Adrenal gland (tissue), 12 donors: ENCODE measurements around the gene FSD2. TPM values are rescaled to one million over a fixed set of nuclear protein-coding genes. Genes with fewer than 3 reads are reported as not detected.
"Not testable (repeated sequence)": the region's sequence is repeated elsewhere in the genome, so short reads cannot be mapped to it uniquely, and the experiment has no call there.

ENCODE experiments used
- DNase-seq, 7 donors: peaks; one replicate each; pipeline ENCODE4 v3.0.0-alpha.2; 2019 to 2020
- H3K27ac ChIP-seq, 5 donors: fragments of 200-600 bp; sonication (generic) in 4 of 5; 1 replicate in 3 of 5; 2 replicates in 2 of 5; pipeline versions ENCODE4 v1.5.1 to v1.8.0; 2016 to 2020; ENCODE audit warnings: mild to moderate bottlenecking in 1 of 5
- H3K27me3 ChIP-seq: fragments of 200-600 bp; 2 replicates; pipeline ENCODE4 v1.8.0; 2021
- H3K36me3 ChIP-seq, 2 donors: fragments of 200-600 bp; replicated peaks in 1 of 2; 1 replicate in 1 of 2; 2 replicates in 1 of 2; pipeline versions ENCODE4 v1.5.1 to v1.8.0; 2018 to 2022
- H3K4me1 ChIP-seq, 2 donors: fragments of 200-600 bp; replicated peaks in 1 of 2; 1 replicate in 1 of 2; 2 replicates in 1 of 2; pipeline versions ENCODE4 v1.5.1 to v1.8.0; 2018 to 2021
- H3K4me3 ChIP-seq, 4 donors: fragments of 200-600 bp; sonication (generic) in 3 of 4; one replicate each; pipeline ENCODE4 v1.5.1; 2016 to 2018
- H3K9me3 ChIP-seq, 3 donors: fragments of 200-600 bp; sonication (generic) in 1 of 3; replicated peaks in 1 of 3; 1 replicate in 2 of 3; 2 replicates in 1 of 3; pipeline versions ENCODE4 v1.5.1 to v1.8.0; 2016 to 2021
- POLR2A ChIP-seq, 2 donors: fragments of 450-650 bp; IDR thresholded peaks; one replicate each; pipeline ENCODE4 v1.6.1; 2017; ENCODE audit warnings: antibody characterized with exemption in 2 of 2, mild to moderate bottlenecking in 2 of 2, moderate library complexity in 1 of 2
- WGBS, 4 donors: extraction: QIAGEN DNeasy Blood & Tissue Kit in 2 of 4; methylation state at CpG; one replicate each; pipeline versions ENCODE4 v1.1.5 to v1.1.7; 2013 to 2017; 5-methylcytosine and 5-hydroxymethylcytosine counted together
- intact Hi-C, 2 donors: fragments of 100-400 bp; cut with DNase I; formaldehyde crosslinking; loops; one replicate each; pipeline versions ENCODE4 v1.14.1 to v1.15.0; 2022 to 2023
- polyA plus RNA-seq, 3 donors: library from polyadenylated mRNA; stranded (reverse); fragments of 200-250 nt in 2 of 3; fragments of 350-450 nt in 1 of 3; fragmentation: Illumina TruSeq in 1 of 3; extraction: RNeasy Lipid Tissue Mini Kit (QIAGEN cat#74804) in 1 of 3; gene quantifications; one replicate each; pipeline ENCODE4 v1.2.3, GENCODE V29; 2013 to 2014
- total RNA-seq, 9 donors: library from RNA; depleted of rRNA in 4 of 9; stranded (reverse); fragments of >200 nt in 4 of 9; fragments of 120-200 nt in 1 of 9; fragmentation: NEBNext Ultra II Directional in 1 of 9; extraction: Animal tissue kit (Norgen Biotek cat#: 25700) in 1 of 9; gene quantifications; one replicate each; pipeline versions ENCODE4 v1.1.0 to v1.2.4, GENCODE V29; 2013 to 2023
- TF ChIP-seq, protein P1 (sequence below), 6 experiments: fragments of 450-650 bp in 4 of 6; fragments of 200-600 bp in 2 of 6; sonication (generic) in 1 of 6; IDR thresholded peaks; 1 replicate in 5 of 6; 2 replicates in 1 of 6; pipeline versions ENCODE4 v1.5.1 to v1.8.0; 2016 to 2021; ENCODE audit warnings: antibody characterized with exemption in 6 of 6, mild to moderate bottlenecking in 2 of 6, moderate library complexity in 1 of 6
- donor health status: healthy with polysubstance abuse.
- donor health status: Bipolar disorder and iron deficiency.
- donor health status: DM: yes; HTN: yes; CAD: no.
- donor health status: DM: no; HTN: no; CAD: no.
- donor health status: DM: no; HTN: no; CAD: no.
- donor health status: DM: yes; HTN: yes; CAD: no.

FSD2 gene
- total and polyA plus RNA-seq, 12 donors: 0.03 to 0.06 TPM; not detected in 10

DNA sequence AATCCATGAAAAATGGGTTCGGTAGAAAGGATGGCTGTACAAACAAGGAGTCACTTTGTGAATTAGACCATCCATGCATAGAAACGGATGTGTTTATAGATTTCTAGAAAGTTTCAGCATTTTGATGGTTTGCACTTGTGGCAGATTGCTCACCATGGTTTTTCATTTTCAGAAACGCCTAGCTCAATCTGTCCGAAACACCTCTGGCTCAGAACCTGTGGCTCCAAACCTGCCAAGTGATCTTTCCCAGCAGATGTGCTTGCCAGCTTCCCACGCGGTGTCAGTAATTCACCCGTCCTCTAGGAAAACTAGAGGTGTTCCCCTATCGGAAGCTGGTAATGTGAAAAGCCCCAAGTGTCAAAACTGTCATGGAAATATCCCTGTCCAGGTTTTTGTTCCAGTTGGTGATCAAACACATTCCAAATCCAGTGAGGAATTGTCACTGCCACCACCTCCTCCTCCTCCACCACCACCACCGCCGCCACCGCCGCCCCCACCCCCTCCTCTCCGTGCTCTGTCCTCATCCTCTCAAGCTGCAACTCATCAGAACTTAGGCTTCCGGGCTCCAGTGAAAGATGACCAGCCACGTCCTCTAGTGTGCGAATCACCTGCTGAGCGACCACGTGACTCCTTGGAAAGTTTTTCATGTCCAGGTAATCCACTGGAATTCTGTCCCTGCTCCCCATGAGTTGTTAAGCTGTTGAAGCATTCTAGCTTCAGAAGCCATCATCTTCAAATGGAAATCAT is 24.7 kb upstream of the FSD2 start:
- TF ChIP-seq POLR2A (IDR thresholded peaks at IDR 0.05): no peak
- TF ChIP-seq, protein P1, sequence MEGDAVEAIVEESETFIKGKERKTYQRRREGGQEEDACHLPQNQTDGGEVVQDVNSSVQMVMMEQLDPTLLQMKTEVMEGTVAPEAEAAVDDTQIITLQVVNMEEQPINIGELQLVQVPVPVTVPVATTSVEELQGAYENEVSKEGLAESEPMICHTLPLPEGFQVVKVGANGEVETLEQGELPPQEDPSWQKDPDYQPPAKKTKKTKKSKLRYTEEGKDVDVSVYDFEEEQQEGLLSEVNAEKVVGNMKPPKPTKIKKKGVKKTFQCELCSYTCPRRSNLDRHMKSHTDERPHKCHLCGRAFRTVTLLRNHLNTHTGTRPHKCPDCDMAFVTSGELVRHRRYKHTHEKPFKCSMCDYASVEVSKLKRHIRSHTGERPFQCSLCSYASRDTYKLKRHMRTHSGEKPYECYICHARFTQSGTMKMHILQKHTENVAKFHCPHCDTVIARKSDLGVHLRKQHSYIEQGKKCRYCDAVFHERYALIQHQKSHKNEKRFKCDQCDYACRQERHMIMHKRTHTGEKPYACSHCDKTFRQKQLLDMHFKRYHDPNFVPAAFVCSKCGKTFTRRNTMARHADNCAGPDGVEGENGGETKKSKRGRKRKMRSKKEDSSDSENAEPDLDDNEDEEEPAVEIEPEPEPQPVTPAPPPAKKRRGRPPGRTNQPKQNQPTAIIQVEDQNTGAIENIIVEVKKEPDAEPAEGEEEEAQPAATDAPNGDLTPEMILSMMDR (IDR thresholded peaks at IDR 0.05): no peak
- no peak overlapping the region for H3K4me3 ChIP-seq
- H3K27ac ChIP-seq: no peak overlapping the region
- H3K9me3 ChIP-seq: no peaks in the 10 kb centered on the region
- WGBS, 4 donors: 87 to 96% (median 93%) methylated on average over 17 to 18 of the region's 18 CpGs
- peaks cover 0 to 81% of the 10 kb centered on the region in 2 donors for H3K36me3 ChIP-seq
- no peaks in the 10 kb centered on the region for H3K27me3 ChIP-seq
- intact Hi-C loops: no loop called here
- peaks cover 7 to 12% of the 10 kb centered on the region in 2 donors for H3K4me1 ChIP-seq
- no peak for DNase-seq

DNA sequence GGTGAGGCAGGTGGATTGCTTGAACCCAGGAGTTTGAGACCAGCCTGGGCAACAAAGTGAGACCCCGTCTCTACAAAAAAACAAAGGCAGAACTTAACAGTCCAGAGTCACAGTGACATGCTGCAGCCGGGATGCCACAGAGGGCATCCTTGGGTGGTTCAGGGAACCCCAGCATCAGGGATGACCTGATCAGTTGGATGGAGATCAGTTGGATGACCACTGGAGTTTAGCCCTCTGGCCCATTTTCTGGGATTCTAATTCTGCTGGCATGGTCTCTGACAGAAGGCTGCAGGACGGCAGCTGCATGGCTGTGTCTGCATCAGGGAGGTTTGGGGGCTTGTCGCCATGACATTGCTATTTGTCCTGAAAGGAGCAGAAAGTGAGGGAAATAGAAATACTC is 23.4 kb upstream of the FSD2 start:
- TF ChIP-seq POLR2A (IDR thresholded peaks at IDR 0.05): no peak
- TF ChIP-seq, protein P1 (IDR thresholded peaks at IDR 0.05): no peak
- 90 to 94% (median 94%) methylated on average over 3 to 4 of the region's 4 CpGs for WGBS, 4 donors
- peaks cover 0 to 81% of the 10 kb centered on the region in 2 donors for H3K36me3 ChIP-seq
- no peaks in the 10 kb centered on the region for H3K9me3 ChIP-seq
- intact Hi-C loops: no loop called here
- peaks cover 7 to 12% of the 10 kb centered on the region in 2 donors for H3K4me1 ChIP-seq
- H3K27ac ChIP-seq: no peak overlapping the region
- no peak overlapping the region for H3K4me3 ChIP-seq
- H3K27me3 ChIP-seq: no peaks in the 10 kb centered on the region
- DNase-seq: no peak

DNA sequence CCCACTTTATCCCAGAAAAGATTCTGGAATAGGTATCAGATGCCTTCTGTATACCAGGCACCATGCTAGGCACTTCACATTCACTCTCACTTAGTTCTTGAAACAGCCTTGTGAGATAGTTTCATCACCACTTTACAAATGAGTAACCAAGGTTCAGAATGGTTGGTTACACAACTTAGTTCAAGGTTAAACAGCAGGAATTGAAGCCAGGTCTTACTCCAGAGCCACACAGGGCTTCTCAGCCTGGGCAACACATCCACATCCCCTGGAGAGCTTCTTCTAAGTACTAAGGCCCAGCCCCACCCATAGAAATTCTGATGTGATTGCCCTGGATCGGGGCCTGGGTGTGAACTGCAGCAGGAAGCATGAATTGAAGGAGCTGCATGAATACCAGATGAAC is 22.2 kb upstream of the FSD2 start:
- H3K4me3 ChIP-seq: no peak overlapping the region
- peaks cover 5 to 8% of the 10 kb centered on the region in 2 donors for H3K4me1 ChIP-seq
- 63 to 90% (median 75%) methylated on average over 1 of the region's 1 CpG for WGBS, 4 donors
- TF ChIP-seq, protein P1 (IDR thresholded peaks at IDR 0.05): no peak
- no peak for TF ChIP-seq POLR2A (IDR thresholded peaks at IDR 0.05)
- H3K27ac ChIP-seq: no peak overlapping the region
- H3K36me3 ChIP-seq: peaks cover 0 to 81% of the 10 kb centered on the region in 2 donors
- H3K27me3 ChIP-seq: no peaks in the 10 kb centered on the region
- no peaks in the 10 kb centered on the region for H3K9me3 ChIP-seq
- intact Hi-C loops: no loop called here
- peak in 1 of 7 donors; percentile 23 for DNase-seq

DNA sequence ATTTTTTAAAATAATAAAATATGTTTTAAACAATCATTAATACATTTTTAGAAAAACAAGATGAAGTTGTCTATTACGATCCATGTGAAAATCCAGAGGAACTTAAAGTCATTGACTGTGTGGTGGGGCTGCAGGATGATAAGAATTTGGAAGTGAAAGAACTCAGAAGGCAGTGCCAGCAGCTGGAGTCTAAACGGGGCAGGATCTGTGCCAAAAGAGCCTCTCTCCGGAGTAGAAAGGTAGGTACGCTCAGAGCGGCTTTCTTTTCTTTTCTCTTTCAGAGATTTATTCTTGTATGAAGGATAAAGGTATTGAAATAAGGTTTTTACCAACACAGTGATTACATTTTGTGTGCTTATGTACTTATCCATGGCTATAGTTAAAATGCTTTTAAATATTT is 17.2 kb upstream of the FSD2 start:
- no peak for DNase-seq
- TF ChIP-seq, protein P1 (IDR thresholded peaks at IDR 0.05): no peak
- no peak for TF ChIP-seq POLR2A (IDR thresholded peaks at IDR 0.05)
- 81 to 89% (median 86%) methylated on average over 5 of the region's 5 CpGs for WGBS, 4 donors
- intact Hi-C loops: no loop called here
- Histone ChIP-seq H3K36me3 (peaks cover 0 to 78% of the 10 kb centered on the region in 2 donors), H3K4me3 (no peak overlapping the region), H3K27ac (no peak overlapping the region), H3K9me3 (no peaks in the 10 kb centered on the region), H3K27me3 (no peaks in the 10 kb centered on the region), H3K4me1 (no peaks in the 10 kb centered on the region)

DNA sequence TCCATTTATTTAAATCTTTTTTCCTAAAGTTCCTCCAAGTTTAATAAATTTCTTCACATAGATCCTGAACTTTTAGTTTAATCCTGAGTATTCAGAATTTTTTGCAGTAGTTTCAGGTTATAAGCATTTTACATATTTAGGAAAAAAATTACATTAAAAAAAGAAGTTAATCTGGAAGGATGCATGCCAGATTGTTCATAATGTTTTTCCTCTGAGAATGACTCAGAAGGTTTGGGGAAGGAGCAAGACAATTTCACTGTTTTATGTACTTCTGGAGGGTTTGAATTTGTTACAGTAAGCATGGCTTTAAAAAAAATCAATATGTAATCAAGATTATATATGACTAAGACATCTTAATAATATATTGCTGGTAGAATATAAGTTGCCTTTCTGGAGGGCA is 16.0 kb upstream of the FSD2 start:
- H3K27ac ChIP-seq, intact Hi-C loops, H3K4me1 ChIP-seq, H3K4me3 ChIP-seq, H3K27me3 ChIP-seq, DNase-seq, H3K9me3 ChIP-seq: not testable (repeated sequence)
- H3K36me3 ChIP-seq: peaks cover 0 to 78% of the 10 kb centered on the region in 2 donors

GRCh38 chr15:82821396-82821795 is 15.5 kb upstream of the FSD2 start:
- peaks cover 0 to 78% of the 10 kb centered on the region in 2 donors for H3K36me3 ChIP-seq
- H3K27ac ChIP-seq, H3K4me3 ChIP-seq, H3K9me3 ChIP-seq, H3K4me1 ChIP-seq, intact Hi-C loops, H3K27me3 ChIP-seq, DNase-seq: not testable (repeated sequence)
- WGBS, 4 donors: 85 to 91% (median 87%) methylated on average over 3 of the region's 3 CpGs
